H9 (cell line): ENCODE data around the gene CST11. TPM values are rescaled to one million over a fixed set of nuclear protein-coding genes. Genes with fewer than 3 reads are reported as not detected.

Experiments
- DNase-seq: peaks from one replicate; pipeline ENCODE4 v3.0.0-alpha.2; 2017
- H2AFZ ChIP-seq: one replicate; pipeline ENCODE4 v1.6.1; 2013; ENCODE audit warnings: mild to moderate bottlenecking, low read length, control low read depth, moderate library complexity
- H2AK5ac ChIP-seq: 2 replicates; pipeline ENCODE4 v1.6.1; 2013; ENCODE audit warnings: low read length, control low read depth, mixed read lengths; ENCODE audit not compliant: insufficient read length
- H2BK120ac ChIP-seq: one replicate; pipeline ENCODE4 v1.6.1; 2013; ENCODE audit warnings: low read depth, mild to moderate bottlenecking, low read length, control low read depth, inconsistent platforms; ENCODE audit not compliant: poor library complexity, severe bottlenecking
- H2BK12ac ChIP-seq: 2 replicates; pipeline ENCODE4 v1.6.1; 2013; ENCODE audit warnings: low read length, control low read depth, mixed read lengths, low read depth; ENCODE audit not compliant: insufficient read length
- H2BK15ac ChIP-seq: 2 replicates; pipeline ENCODE4 v1.6.1; 2013; ENCODE audit warnings: low read depth, low read length, control low read depth
- H2BK20ac ChIP-seq: one replicate; pipeline ENCODE4 v1.6.1; 2013; ENCODE audit warnings: low read depth, mild to moderate bottlenecking, low read length, control low read depth, inconsistent platforms; ENCODE audit not compliant: poor library complexity, severe bottlenecking
- H2BK5ac ChIP-seq: 2 replicates; pipeline ENCODE4 v1.6.1; 2013; ENCODE audit warnings: low read length, control low read depth, mixed read lengths; ENCODE audit not compliant: insufficient read length
- H3K14ac ChIP-seq: 2 replicates; pipeline ENCODE4 v1.6.1; 2013; ENCODE audit warnings: low read length, control low read depth; ENCODE audit not compliant: insufficient read depth
- H3K18ac ChIP-seq: 2 replicates; pipeline ENCODE4 v1.6.1; 2013; ENCODE audit warnings: low read depth, mild to moderate bottlenecking, mixed read lengths, low read length, control low read depth; ENCODE audit not compliant: insufficient read length
- H3K23ac ChIP-seq: 2 replicates; pipeline ENCODE4 v1.6.1; 2013; ENCODE audit warnings: low read length, control low read depth, mixed read lengths, low read depth; ENCODE audit not compliant: insufficient read length
- H3K23me2 ChIP-seq: 2 replicates; pipeline ENCODE4 v1.6.1; 2013; ENCODE audit warnings: low read depth, mild to moderate bottlenecking, mixed read lengths, low read length, control low read depth; ENCODE audit not compliant: insufficient read length, poor library complexity, severe bottlenecking
- H3K27ac ChIP-seq: 2 replicates; pipeline ENCODE4 v1.5.1; 2013; ENCODE audit warnings: low read length, control low read depth, mixed read lengths, low read depth; ENCODE audit not compliant: insufficient read length
- H3K27me3 ChIP-seq: 2 replicates; pipeline ENCODE4 v1.6.1; 2013; ENCODE audit warnings: low read length, control low read depth, inconsistent platforms; ENCODE audit not compliant: insufficient read depth
- H3K4ac ChIP-seq: 2 replicates; pipeline ENCODE4 v1.6.1; 2013; ENCODE audit warnings: low read depth, mild to moderate bottlenecking, control low read depth, inconsistent platforms, low read length, moderate library complexity
- H3K4me1 ChIP-seq: 2 replicates; pipeline ENCODE4 v1.6.1; 2013; ENCODE audit warnings: low read length, control low read depth, inconsistent platforms; ENCODE audit not compliant: insufficient read depth
- H3K4me2 ChIP-seq: 2 replicates; pipeline ENCODE4 v1.6.1; 2013; ENCODE audit warnings: low read length, control low read depth, mixed read lengths; ENCODE audit not compliant: insufficient read length, insufficient read depth
- H3K56ac ChIP-seq: 2 replicates; pipeline ENCODE4 v1.6.1; 2013; ENCODE audit warnings: low read depth, mild to moderate bottlenecking, mixed read lengths, low read length, control low read depth; ENCODE audit not compliant: insufficient read length
- H3K79me1 ChIP-seq: 2 replicates; pipeline ENCODE4 v1.6.1; 2013; ENCODE audit warnings: low read depth, mild to moderate bottlenecking, moderate library complexity, low read length, control low read depth, inconsistent platforms; ENCODE audit not compliant: insufficient read depth, poor library complexity, severe bottlenecking
- H3K79me2 ChIP-seq: 2 replicates; pipeline ENCODE4 v1.6.1; 2013; ENCODE audit warnings: low read length, control low read depth, inconsistent platforms; ENCODE audit not compliant: insufficient read depth
- H3K9ac ChIP-seq: 2 replicates; pipeline ENCODE4 v1.6.1; 2013; ENCODE audit warnings: low read length, control low read depth, mixed read lengths; ENCODE audit not compliant: insufficient read length; ENCODE audit errors: extremely low read depth
- H3K9me3 ChIP-seq: one replicate; pipeline ENCODE4 v1.6.1; 2013; ENCODE audit warnings: low read depth, low read length, inconsistent platforms; ENCODE audit not compliant: control insufficient read depth
- H3T11ph ChIP-seq: one replicate; pipeline ENCODE4 v1.6.1; 2013; ENCODE audit warnings: mild to moderate bottlenecking, low read length, control low read depth, inconsistent platforms
- H4K20me1 ChIP-seq: one replicate; pipeline ENCODE4 v1.6.1; 2013; ENCODE audit not compliant: control insufficient read depth, insufficient read length, insufficient read depth
- H4K5ac ChIP-seq: 2 replicates; pipeline ENCODE4 v1.6.1; 2013; ENCODE audit warnings: low read depth, mild to moderate bottlenecking, mixed read lengths, low read length, control low read depth; ENCODE audit not compliant: insufficient read length
- H4K8ac ChIP-seq: replicated peaks from 2 replicates; pipeline ENCODE4 v1.6.1; 2013; ENCODE audit warnings: low read length, control low read depth, mixed read lengths, low read depth; ENCODE audit not compliant: insufficient read length
- H4K91ac ChIP-seq: 2 replicates; pipeline ENCODE4 v1.6.1; 2013; ENCODE audit warnings: low read depth, mild to moderate bottlenecking, moderate library complexity, mixed read lengths, low read length, control low read depth; ENCODE audit not compliant: insufficient read length
- H3K27ac Mint-ChIP-seq, 3 experiments: 2 replicates in 2 of 3; 3 replicates in 1 of 3; pipeline ENCODE4 v1.8.0; 2020 to 2021; ENCODE audit warnings: mixed read lengths in 3 of 3, mild to moderate bottlenecking in 1 of 3, moderate library complexity in 1 of 3
- H3K27me3 Mint-ChIP-seq: 2 replicates; pipeline ENCODE4 v1.8.0; 2021; ENCODE audit warnings: low read depth, mild to moderate bottlenecking, moderate library complexity, mixed read lengths
- H3K36me3 Mint-ChIP-seq, 3 experiments: 2 replicates in 2 of 3; 3 replicates in 1 of 3; pipeline ENCODE4 v1.8.0; 2020 to 2021; ENCODE audit warnings: low read depth in 3 of 3, mixed read lengths in 3 of 3; ENCODE audit not compliant: insufficient read depth in 1 of 3
- H3K4me1 Mint-ChIP-seq, 2 experiments: 2 replicates each; pipeline ENCODE4 v1.8.0; 2020; ENCODE audit warnings: mixed read lengths in 2 of 2
- H3K4me3 Mint-ChIP-seq, 2 experiments: 2 replicates in 1 of 2; 3 replicates in 1 of 2; pipeline ENCODE4 v1.8.0; 2020 to 2021; ENCODE audit warnings: mild to moderate bottlenecking in 2 of 2, mixed read lengths in 2 of 2, moderate library complexity in 1 of 2
- H3K9me3 Mint-ChIP-seq, 2 experiments: 2 replicates in 1 of 2; 3 replicates in 1 of 2; pipeline ENCODE4 v1.8.0; 2020; ENCODE audit warnings: mild to moderate bottlenecking in 2 of 2, mixed read lengths in 2 of 2, moderate library complexity in 1 of 2
- WGBS: extraction: QIAGEN DNeasy Blood & Tissue Kit; methylation state at CpG from one replicate; pipeline ENCODE4 v1.1.7; 2013; ENCODE audit warnings: missing lambda C conversion rate, low lambda C conversion rate, mixed read lengths; ENCODE audit not compliant: insufficient read length; ENCODE audit errors: extremely low coverage; 5-methylcytosine and 5-hydroxymethylcytosine counted together
- total RNA-seq: library from RNA; stranded (reverse); gene quantifications from 2 replicates; pipeline ENCODE4 v1.2.1, GENCODE V29; 2021
- TF ChIP-seq, protein P1 (sequence below): fragments of 200-600 bp; sonication (generic); conservative IDR thresholded peaks from 3 replicates; pipeline ENCODE4 v1.8.0; 2021; ENCODE audit warnings: antibody characterized with exemption, mild to moderate bottlenecking

Gene CST11
- total RNA-seq, 1 experiment from 2014 or later = not detected

DNA sequence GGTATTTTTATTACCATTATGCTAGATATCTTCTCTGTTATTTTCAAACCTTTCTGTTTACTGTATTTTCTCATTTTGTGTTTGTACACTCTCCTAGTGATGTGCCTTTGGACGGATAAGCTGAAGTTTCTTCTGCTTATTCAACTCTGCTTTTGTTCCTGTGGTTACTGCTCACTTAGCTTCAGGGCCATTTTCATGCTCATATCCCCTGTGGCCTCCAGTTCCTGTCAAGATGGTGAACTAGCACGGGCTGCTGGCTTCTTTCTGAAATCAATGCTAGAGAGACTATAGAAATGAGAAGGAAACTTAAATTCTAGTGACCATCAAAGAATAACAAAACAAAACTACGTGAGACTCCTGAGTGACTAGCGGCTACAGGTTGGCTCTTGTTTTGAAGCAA lies 31.4 kb upstream of the CST11 start:
- WGBS = no CpG with 5 or more reads among the region's 4 CpGs
- H3K27me3 Mint-ChIP-seq = peaks cover 3% of the 10 kb centered on the region
- no peak overlapping the region for H4K91ac ChIP-seq
- no peak overlapping the region for H3K27ac ChIP-seq
- H3K4me1 ChIP-seq = peaks cover 4% of the 10 kb centered on the region; the same call in 1 of the 2 replicates
- H3K18ac ChIP-seq = no peak overlapping the region
- no peak overlapping the region for H3K4ac ChIP-seq
- no peak overlapping the region for H3K4me3 Mint-ChIP-seq
- H2BK120ac ChIP-seq = no peak overlapping the region
- H4K20me1 ChIP-seq = no peaks in the 10 kb centered on the region
- no peak overlapping the region for H2BK20ac ChIP-seq
- no peak overlapping the region for H3K4me2 ChIP-seq
- peaks cover 0 to 4% of the 10 kb centered on the region in 2 experiments; a peak in 2 of 5 replicates for H3K9me3 Mint-ChIP-seq
- H2BK15ac ChIP-seq = no peak overlapping the region
- H2BK12ac ChIP-seq = no peak overlapping the region
- no peaks in the 10 kb centered on the region for H3K23me2 ChIP-seq
- H4K8ac ChIP-seq = no peak overlapping the region
- DNase-seq = no peak
- no peak overlapping the region for H2AFZ ChIP-seq
- no peak overlapping the region for H3K14ac ChIP-seq
- no peaks in the 10 kb centered on the region for H3K79me1 ChIP-seq
- H3K9ac ChIP-seq = no peak overlapping the region
- H3K56ac ChIP-seq = no peak overlapping the region
- peaks cover 15 to 19% of the 10 kb centered on the region in 2 experiments for H3K4me1 Mint-ChIP-seq
- no peak overlapping the region for H2AK5ac ChIP-seq
- no peaks in the 10 kb centered on the region for H3K27me3 ChIP-seq
- H4K5ac ChIP-seq = no peak overlapping the region
- no peaks in the 10 kb centered on the region; a peak in 1 of 7 replicates for H3K36me3 Mint-ChIP-seq
- H2BK5ac ChIP-seq = no peak overlapping the region
- H3K79me2 ChIP-seq = no peaks in the 10 kb centered on the region
- TF ChIP-seq, protein P1, sequence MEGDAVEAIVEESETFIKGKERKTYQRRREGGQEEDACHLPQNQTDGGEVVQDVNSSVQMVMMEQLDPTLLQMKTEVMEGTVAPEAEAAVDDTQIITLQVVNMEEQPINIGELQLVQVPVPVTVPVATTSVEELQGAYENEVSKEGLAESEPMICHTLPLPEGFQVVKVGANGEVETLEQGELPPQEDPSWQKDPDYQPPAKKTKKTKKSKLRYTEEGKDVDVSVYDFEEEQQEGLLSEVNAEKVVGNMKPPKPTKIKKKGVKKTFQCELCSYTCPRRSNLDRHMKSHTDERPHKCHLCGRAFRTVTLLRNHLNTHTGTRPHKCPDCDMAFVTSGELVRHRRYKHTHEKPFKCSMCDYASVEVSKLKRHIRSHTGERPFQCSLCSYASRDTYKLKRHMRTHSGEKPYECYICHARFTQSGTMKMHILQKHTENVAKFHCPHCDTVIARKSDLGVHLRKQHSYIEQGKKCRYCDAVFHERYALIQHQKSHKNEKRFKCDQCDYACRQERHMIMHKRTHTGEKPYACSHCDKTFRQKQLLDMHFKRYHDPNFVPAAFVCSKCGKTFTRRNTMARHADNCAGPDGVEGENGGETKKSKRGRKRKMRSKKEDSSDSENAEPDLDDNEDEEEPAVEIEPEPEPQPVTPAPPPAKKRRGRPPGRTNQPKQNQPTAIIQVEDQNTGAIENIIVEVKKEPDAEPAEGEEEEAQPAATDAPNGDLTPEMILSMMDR = no peak
- H3K27ac Mint-ChIP-seq = no peak overlapping the region
- H3T11ph ChIP-seq = no peak overlapping the region
- no peak overlapping the region for H3K23ac ChIP-seq
- no peaks in the 10 kb centered on the region for H3K9me3 ChIP-seq
